Loucy (cell line): ENCODE data around the gene SLC17A1.

Experiments
- EZH2phosphoT487 ChIP-seq: fragments of 200-600 bp; IDR thresholded peaks from 2 replicates; pipeline ENCODE4 v1.6.1; 2018; ENCODE audit warnings: antibody characterized with exemption, mild to moderate bottlenecking, moderate library complexity, borderline replicate concordance
- TF ChIP-seq, protein P1 (sequence below): fragments of 200-600 bp; sonication (generic); conservative IDR thresholded peaks from 2 replicates; pipeline ENCODE4 v1.5.1; 2014; ENCODE audit warnings: mild to moderate bottlenecking, antibody characterized with exemption, low read length

GRCh38 chr6:25750906-25751305, 80.9 kb downstream of the SLC17A1 start:
- TF ChIP-seq, protein P1, sequence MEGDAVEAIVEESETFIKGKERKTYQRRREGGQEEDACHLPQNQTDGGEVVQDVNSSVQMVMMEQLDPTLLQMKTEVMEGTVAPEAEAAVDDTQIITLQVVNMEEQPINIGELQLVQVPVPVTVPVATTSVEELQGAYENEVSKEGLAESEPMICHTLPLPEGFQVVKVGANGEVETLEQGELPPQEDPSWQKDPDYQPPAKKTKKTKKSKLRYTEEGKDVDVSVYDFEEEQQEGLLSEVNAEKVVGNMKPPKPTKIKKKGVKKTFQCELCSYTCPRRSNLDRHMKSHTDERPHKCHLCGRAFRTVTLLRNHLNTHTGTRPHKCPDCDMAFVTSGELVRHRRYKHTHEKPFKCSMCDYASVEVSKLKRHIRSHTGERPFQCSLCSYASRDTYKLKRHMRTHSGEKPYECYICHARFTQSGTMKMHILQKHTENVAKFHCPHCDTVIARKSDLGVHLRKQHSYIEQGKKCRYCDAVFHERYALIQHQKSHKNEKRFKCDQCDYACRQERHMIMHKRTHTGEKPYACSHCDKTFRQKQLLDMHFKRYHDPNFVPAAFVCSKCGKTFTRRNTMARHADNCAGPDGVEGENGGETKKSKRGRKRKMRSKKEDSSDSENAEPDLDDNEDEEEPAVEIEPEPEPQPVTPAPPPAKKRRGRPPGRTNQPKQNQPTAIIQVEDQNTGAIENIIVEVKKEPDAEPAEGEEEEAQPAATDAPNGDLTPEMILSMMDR, result no peak
- TF ChIP-seq EZH2phosphoT487, result no peak
